Mesodermal cell (in vitro differentiated cells): ENCODE data around the gene C10orf120.

Experiments used
- H3K27ac ChIP-seq: 2 replicates; pipeline ENCODE4 v1.7.0; 2013; ENCODE audit warnings: mild to moderate bottlenecking, low read depth, low read length, moderate library complexity; ENCODE audit not compliant: severe bottlenecking
- H3K36me3 ChIP-seq: 2 replicates; pipeline ENCODE4 v1.7.1; 2013; ENCODE audit warnings: mild to moderate bottlenecking, low read length, moderate library complexity; ENCODE audit not compliant: control insufficient read depth, insufficient read depth
- H3K4me1 ChIP-seq: one replicate; pipeline ENCODE4 v1.7.1; 2013; ENCODE audit warnings: mild to moderate bottlenecking, low read length; ENCODE audit not compliant: insufficient read depth, control insufficient read depth, poor library complexity, severe bottlenecking
- H3K4me3 ChIP-seq: 2 replicates; pipeline ENCODE4 v1.7.0; 2013; ENCODE audit warnings: low read length, control low read depth, mild to moderate bottlenecking; ENCODE audit not compliant: insufficient read depth, poor library complexity, severe bottlenecking; ENCODE audit errors: extremely low read depth
- H3K9me3 ChIP-seq: 2 replicates; pipeline ENCODE4 v1.7.1; 2013; ENCODE audit warnings: mild to moderate bottlenecking, low read length, moderate library complexity; ENCODE audit not compliant: control insufficient read depth
- WGBS, 2 experiments: methylation state at CpG; one replicate each; pipeline ENCODE4 v1.1.5; 2013; ENCODE audit warnings: missing lambda C conversion rate in 2 of 2; ENCODE audit not compliant: insufficient coverage in 2 of 2; 5-methylcytosine and 5-hydroxymethylcytosine counted together

C10orf120 gene

GRCh38 chr10:122662231-122662630, 37.4 kb downstream of the C10orf120 start:
- H3K4me1 ChIP-seq: no peaks in the 10 kb centered on the region
- H3K9me3 ChIP-seq: no peaks in the 10 kb centered on the region
- no peak overlapping the region for H3K4me3 ChIP-seq
- 85 to 87% methylated on average over 5 of the region's 6 CpGs for WGBS, 2 experiments
- H3K36me3 ChIP-seq: no peaks in the 10 kb centered on the region
- H3K27ac ChIP-seq: no peak overlapping the region

GRCh38 chr10:122660696-122661095, 39.0 kb downstream of the C10orf120 start:
- Histone ChIP-seq H3K4me1 (no peaks in the 10 kb centered on the region), H3K9me3 (no peaks in the 10 kb centered on the region), H3K36me3 (no peaks in the 10 kb centered on the region), H3K4me3 (no peak overlapping the region), H3K27ac (no peak overlapping the region)
- 90 to 100% methylated on average over 2 to 3 of the region's 6 CpGs for WGBS, 2 experiments

DNA sequence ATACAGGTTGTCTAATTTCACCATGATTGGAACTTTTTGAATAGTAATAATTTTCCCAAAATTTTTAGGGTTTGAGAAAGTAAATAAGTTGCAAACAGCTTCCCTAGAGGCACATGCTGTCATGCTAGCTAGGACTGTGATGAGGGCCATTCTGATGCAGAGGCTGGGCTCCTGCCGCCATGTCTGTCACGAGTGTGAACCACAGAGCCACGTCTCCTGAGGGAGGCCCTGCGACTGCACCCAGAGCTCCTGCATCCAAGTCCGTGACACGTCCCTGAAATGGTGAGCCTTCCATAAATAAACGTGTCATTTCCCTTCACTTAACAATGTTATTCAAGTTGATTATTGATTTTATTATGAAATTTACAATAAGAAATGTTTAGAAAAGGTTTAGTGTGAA, 40.0 kb downstream of the C10orf120 start:
- no peaks in the 10 kb centered on the region for H3K9me3 ChIP-seq
- no peaks in the 10 kb centered on the region for H3K36me3 ChIP-seq
- H3K4me1 ChIP-seq: no peaks in the 10 kb centered on the region
- H3K27ac ChIP-seq: no peak overlapping the region
- H3K4me3 ChIP-seq: no peak overlapping the region
- 93 to 100% methylated on average over 2 to 4 of the region's 7 CpGs for WGBS, 2 experiments

DNA sequence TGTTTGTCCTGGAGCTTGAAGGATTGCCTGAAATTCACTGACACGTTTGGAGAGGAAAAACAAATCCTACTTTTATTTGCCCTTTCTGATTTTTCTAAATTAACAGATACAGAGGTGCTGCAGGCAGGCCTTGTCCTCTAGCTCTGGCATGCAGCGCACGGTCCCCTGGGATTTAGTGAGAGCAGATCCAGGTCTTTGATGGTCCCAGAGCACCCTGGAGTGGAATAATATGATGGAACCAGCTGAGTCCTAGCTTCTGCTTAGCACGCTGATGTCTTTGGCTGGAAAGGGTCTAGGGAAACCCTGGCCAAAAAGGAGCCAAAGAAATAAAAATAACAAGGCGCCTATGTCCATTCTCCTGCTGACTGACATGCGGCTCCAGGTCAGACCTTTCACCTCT, 40.5 kb downstream of the C10orf120 start:
- H3K27ac ChIP-seq: no peak overlapping the region
- whole genome bisulfite sequencing, 2 experiments: 85 to 95% methylated on average over 4 of the region's 6 CpGs
- no peaks in the 10 kb centered on the region for H3K36me3 ChIP-seq
- no peaks in the 10 kb centered on the region for H3K4me1 ChIP-seq
- no peaks in the 10 kb centered on the region for H3K9me3 ChIP-seq
- no peak overlapping the region for H3K4me3 ChIP-seq

GRCh38 chr10:122658356-122659049, 41.1 kb downstream of the C10orf120 start:
- Histone ChIP-seq H3K4me1 (no peaks in the 10 kb centered on the region), H3K4me3 (no peak overlapping the region), H3K9me3 (no peaks in the 10 kb centered on the region), H3K27ac (no peak overlapping the region), H3K36me3 (no peaks in the 10 kb centered on the region)
- 91 to 92% methylated on average over 7 to 8 of the region's 8 CpGs for WGBS, 2 experiments

- no peak overlapping the region for H3K4me3 ChIP-seq
- WGBS, 2 experiments: 71 to 91% methylated on average over 3 of the region's 3 CpGs
- no peaks in the 10 kb centered on the region for H3K9me3 ChIP-seq
- H3K36me3 ChIP-seq: no peaks in the 10 kb centered on the region
- no peaks in the 10 kb centered on the region for H3K4me1 ChIP-seq
- no peak overlapping the region for H3K27ac ChIP-seq
Measured at GRCh38 chr10:122657729-122658128, 41.9 kb downstream of the C10orf120 start.

DNA sequence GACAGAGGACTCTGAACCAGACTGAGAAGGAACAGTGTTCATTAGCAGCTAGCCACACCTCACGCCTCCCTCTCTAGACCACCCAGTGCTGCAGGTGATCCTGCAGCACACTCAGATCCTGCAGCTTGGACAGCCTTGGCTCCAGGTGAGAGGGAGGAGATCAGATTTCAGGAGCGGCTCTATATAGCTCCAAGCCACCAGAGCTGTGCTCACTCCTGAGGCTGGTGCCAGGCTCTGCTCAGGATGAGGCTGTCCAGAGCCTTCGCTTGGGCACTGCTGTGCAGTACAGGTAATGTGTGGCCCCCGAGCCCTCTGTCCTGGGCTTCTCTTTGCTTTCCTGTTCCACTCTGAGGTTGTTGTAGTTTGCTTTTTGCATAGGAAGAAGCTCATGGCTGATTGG, 42.4 kb downstream of the C10orf120 start:
- no peaks in the 10 kb centered on the region for H3K9me3 ChIP-seq
- H3K4me3 ChIP-seq: no peak overlapping the region
- no peak overlapping the region for H3K27ac ChIP-seq
- WGBS, 2 experiments: 90 to 95% methylated on average over 2 to 3 of the region's 4 CpGs
- no peaks in the 10 kb centered on the region for H3K4me1 ChIP-seq
- no peaks in the 10 kb centered on the region for H3K36me3 ChIP-seq

- H3K4me1 ChIP-seq: no peaks in the 10 kb centered on the region
- H3K27ac ChIP-seq: no peak overlapping the region
- H3K4me3 ChIP-seq: no peak overlapping the region
- WGBS, 2 experiments: 85 to 87% methylated on average over 4 to 5 of the region's 5 CpGs
- no peaks in the 10 kb centered on the region for H3K9me3 ChIP-seq
- no peaks in the 10 kb centered on the region for H3K36me3 ChIP-seq
Measured at GRCh38 chr10:122656741-122657140, 42.9 kb downstream of the C10orf120 start.

DNA sequence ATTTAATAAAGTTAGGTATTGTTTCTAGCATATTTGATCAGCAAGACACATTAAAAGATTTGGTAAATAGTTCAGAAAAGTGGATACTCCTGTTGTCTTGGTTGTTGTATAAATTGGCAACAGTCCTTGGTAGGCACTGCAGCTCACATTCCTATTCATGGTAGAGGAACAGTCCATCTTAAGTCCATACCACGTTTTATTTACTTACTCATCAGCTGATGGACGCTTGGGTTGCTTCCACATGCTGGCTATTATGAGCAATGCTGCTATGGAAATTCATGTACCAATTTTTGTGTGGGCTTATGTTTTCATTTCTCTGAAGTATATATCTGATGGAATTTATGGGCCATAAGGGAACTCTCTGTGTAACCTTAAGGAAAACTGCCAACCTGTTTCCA, 43.3 kb downstream of the C10orf120 start:
- 90% methylated on average over 2 of the region's 2 CpGs; no CpG with 5 or more reads in 1 of the 2 experiments for WGBS, 2 experiments
- Histone ChIP-seq H3K4me3 (no peak overlapping the region), H3K36me3 (no peaks in the 10 kb centered on the region), H3K9me3 (no peaks in the 10 kb centered on the region), H3K27ac (no peak overlapping the region), H3K4me1 (no peaks in the 10 kb centered on the region)

DNA sequence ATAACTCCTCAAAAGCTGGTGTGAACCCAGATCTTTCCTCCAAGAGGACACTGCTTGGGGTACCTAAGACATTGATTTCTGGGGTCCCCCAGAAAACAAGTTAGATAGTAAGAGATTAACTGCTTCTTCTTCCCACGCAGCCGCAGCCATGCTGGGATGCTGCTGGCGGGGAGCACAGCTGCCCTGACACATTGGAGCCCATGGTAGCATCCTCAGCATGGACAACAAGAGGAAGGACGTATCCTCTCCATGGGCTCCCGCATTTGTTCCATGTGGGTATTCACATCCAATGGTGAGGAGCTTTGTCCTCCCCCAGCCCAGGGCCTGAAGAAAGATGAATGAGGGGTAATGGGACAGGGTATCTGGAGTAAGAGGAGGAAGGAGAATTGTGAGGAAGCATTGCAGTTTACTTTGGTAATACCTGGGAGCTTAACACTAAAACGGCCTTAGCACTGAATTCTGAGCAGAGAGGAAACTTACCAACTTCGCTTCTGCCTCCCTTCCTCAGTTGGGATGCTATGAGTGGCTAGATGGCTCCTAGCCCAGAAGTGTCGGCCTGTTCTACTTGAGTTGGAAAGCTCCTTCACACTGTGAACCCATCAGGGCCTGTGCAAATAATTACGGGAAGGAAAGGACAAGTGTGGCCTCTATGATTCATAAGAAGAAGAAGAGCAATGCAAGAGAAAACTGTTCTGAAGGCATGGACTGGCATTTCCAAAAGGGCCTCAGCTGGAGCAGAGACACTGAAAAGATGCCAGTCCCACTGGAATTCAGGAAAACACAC, 43.9 kb downstream of the C10orf120 start:
- H3K4me1 ChIP-seq: no peaks in the 10 kb centered on the region
- no peaks in the 10 kb centered on the region for H3K36me3 ChIP-seq
- H3K27ac ChIP-seq: no peak overlapping the region
- H3K4me3 ChIP-seq: no peak overlapping the region
- WGBS, 2 experiments: 89 to 92% methylated on average over 7 of the region's 9 CpGs
- H3K9me3 ChIP-seq: no peaks in the 10 kb centered on the region

GRCh38 chr10:122650331-122650730, 49.3 kb downstream of the C10orf120 start:
- Histone ChIP-seq H3K4me3 (no peak overlapping the region), H3K4me1 (no peaks in the 10 kb centered on the region), H3K9me3 (no peaks in the 10 kb centered on the region), H3K27ac (no peak overlapping the region), H3K36me3 (no peaks in the 10 kb centered on the region)
- WGBS, 2 experiments: 83 to 100% methylated on average over 1 to 2 of the region's 2 CpGs
